NCI-H510A (cell line): ENCODE measurements around the gene AKAP7.

ENCODE experiments used
- DNase-seq: peaks from one replicate; lab custom pipeline; 2025; lab: John Stamatoyannopoulos, UW

The AKAP7 gene

DNA sequence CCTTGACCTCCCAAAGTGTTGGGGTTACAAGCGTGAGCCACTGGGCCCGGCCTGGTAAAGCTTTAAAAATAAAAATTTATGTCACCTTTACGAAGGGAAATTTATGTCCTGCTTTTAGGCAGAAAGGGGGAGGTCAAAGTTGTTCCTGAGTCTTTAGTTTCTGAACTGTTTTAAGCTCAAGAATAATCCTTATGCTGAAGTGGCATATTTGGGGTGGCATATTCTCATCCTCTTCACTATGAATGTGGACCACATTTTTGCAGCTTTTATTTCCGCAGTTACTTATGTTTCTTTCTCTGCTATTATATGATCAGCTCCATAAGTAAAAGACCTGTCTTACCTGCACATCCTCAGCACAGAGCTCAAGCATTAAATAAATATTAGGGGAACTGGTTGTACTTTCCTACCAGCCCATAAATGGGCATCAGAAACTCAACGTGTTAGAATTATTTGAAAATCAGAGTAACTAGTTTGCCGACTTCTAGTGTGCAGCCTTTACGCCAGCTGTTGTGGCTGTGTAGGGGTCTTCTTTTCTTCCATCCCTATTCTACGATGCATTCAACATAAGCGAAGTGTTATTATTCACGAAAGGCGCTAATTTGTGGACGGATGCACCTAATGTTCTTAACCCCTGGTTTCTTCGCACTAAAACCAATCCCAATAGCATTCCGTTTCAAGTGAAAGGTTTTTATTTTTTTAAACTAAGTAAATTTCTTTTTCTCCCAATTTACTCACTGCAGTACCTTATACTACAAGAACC, 867 bp upstream of the AKAP7 start:
- DNase-seq, result no peak

DNA sequence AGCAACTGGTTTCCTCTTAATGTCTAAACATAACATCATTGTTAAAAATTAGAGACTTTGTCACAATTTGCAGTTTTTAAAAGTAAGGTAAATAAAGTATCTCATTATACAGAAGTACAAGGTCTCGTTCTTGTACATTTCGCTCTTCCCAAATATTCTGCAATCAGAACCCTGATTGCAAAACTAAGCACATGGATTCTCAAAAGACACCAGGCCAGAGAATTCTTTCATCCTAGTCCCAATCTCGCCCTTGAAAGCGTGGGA, 355 bp upstream of the AKAP7 start:
- DNase-seq, result no peak

DNA sequence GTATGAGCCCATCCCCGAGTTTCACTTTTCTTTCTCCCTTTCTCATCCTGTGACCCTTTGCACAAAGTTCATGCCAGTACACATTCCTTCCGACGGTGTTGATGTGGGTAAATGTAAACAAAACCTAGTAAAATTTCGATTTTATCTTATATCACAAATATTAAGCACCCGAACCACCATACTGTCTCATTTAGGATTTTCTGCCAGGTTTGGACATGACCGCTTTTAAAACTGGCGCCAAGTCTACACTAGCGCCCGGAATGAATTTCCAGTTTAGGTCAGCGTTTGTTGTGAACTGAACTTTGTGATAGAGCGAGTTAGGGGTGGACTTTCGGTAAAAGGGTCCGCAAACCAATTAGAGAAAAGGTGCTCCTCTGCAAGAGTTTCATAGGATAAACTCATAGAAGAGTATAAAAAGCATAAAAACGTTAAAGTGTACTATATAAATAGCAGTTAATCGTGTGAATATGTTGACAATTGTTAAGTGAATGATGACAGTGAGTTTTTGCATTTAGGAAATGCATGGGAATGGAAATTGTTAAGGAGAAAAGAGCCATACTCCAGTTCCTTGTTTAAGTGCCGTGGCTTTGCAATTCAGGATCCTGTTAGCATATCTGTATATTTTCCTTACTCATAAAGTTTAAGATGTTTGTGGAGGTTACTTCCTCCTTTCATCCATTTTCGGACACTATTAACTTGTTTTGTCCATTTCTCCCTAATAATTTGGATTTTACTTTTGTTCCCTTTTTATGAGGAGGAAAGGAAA, 937 bp downstream of the AKAP7 start:
- no peak for DNase-seq

DNA sequence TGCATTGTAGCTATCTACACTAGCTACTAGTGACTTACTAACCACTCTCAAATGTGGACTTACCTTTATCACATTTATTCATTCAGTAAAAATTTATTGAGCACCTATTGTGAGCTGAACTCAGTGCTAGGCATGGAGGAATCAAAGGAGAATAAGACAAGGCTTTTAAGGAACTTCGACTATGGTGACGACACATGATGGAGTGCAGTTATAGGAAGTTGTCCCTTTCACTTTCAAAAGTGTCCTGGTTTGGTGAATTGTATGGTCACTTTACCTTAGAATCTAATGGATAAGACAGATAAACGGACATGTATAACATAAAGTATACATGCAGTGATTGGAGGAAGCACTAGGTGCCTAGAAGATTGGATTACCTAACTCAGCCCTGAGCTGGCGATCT, 4.3 kb downstream of the AKAP7 start:
- no peak for DNase-seq

DNA sequence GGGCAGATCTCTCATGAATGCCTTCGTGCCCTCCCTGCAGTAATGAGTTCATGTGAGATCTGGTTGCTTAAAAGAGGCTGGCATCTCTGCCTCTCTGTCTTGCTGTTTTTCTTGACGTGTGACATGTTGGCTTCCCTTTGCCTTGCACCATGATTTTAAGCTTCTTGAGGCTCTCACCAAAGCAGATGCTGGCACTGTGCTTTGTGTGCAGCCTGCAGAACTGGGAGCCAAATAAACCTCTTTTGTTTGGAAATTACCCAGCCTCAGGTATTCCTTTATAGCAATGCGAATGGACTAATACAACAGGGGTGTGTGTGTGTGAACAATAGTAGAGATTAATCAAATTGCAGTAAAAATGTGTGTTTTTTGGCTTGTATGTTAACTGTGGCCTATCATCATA, 8.1 kb downstream of the AKAP7 start:
- DNase-seq, result no peak

DNA sequence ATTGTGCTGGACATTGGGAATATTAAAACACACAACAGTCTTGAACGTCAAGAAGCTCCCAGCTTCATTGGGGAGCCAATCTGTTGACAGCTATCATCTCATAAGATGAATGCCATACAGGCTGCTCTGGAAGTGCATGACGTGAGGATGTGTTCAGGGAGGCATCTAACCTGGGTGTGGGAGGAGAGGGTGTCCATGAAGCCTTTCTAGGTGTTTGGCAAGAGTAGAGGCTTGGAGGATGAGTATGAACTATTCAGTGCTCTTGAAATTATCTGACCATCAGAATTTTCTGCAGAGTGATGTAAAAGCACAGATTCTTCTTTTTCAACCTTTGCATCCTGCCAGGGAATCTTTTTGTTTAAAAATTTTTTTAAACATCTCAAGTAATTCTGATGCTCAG, 11.6 kb downstream of the AKAP7 start:
- DNase-seq, result no peak

DNA sequence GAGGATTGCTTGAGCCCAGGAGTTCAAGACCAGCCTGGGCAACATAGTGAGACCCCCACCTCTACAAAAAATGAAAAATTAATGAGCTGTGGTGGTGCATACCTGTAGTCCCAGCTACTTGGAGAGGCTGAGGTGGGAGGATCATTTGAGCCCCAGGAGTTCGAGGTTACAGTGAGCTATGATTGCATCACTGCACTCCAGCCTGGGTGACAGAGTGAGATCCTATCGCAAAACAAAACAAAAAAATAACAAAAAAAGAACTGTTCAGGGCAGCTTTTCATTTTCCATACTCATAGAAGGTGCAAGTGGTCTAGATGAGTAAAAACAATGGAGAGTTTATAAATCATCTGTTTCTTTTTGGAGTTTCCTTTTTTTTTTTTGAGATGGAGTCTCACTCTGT, 21.1 kb downstream of the AKAP7 start:
- no peak for DNase-seq

DNA sequence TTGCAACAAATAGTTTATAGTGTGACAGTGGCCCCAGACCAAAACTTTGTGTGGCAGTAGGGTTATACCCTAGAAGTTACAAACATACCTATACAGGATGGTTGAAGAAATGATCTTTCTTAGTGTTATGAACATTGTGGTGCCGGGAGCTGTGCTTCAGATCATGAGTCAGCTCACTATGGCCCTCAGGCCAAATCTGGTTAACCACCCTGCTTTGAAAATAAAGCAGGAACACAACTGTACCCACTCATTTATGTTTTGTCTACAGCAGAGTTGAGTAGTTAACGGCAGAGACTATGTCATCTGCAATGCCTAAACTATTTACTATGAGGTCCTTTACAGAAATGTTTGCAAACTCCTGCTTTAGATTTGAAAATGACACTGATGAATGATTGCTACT, 24.3 kb downstream of the AKAP7 start:
- DNase-seq, result no peak

DNA sequence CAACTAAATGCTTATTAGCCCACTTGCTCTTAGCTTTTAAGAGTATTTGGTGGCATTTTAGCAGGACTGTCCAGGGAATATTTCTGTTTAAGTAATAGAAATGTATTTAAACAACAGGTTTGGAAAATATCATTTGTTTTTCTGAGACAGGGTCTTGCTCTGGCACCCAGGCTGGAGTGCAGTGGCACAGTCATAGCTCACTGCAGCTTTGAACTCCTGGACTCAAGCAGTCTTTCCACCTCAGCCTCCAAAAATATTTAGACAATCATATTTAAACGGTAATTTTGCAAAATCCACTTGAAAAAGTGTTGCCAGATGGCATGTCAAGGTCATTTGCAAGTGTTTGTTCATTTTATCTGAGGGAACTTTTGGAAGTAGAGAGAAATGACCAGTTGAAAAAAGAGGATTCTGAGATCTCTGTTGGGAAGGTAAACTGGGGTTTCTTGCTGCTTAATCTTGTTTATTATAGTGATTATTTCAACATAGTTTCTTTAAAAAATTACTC, 25.0 kb downstream of the AKAP7 start:
- DNase-seq, result no peak

DNA sequence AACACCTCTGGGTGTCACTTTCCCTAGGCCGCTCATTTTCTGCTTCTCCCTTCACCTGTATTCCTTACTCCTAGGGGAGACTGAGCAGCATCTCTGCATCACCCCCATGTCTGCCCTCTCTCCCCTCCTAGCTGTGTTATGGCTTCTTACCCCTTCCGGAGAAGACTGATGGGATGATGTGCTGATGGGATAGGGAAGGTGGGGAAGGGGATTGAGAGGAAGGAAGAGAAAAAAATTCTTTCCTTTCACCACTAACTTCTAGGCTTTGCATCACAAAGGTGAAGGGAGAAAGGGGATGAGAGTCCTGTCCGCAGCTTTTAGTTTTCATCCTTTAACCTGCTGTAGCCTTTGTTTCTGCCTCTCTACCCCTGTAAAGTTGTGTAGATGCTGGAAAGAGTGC, 26.7 kb downstream of the AKAP7 start:
- no peak for DNase-seq

DNA sequence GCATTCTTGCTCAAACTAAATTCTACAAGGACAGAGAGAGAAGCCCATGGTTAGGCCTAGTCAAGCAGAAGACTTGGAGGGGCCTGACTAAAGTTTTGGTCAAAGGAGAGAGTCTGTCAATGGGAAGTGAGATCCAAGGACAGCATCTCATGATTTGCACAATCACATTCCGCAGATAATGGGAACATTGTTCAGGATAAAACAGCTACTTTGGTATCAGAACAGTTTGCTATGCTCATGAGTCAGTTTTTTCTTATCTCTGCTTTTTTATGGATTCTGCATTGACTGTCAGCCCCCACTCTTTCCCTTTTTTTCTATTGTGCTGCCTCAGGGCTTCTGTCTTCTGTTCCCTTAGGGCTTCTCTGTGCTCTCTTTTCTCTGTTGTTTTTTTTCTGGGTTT, 28.6 kb downstream of the AKAP7 start:
- DNase-seq, result no peak

DNA sequence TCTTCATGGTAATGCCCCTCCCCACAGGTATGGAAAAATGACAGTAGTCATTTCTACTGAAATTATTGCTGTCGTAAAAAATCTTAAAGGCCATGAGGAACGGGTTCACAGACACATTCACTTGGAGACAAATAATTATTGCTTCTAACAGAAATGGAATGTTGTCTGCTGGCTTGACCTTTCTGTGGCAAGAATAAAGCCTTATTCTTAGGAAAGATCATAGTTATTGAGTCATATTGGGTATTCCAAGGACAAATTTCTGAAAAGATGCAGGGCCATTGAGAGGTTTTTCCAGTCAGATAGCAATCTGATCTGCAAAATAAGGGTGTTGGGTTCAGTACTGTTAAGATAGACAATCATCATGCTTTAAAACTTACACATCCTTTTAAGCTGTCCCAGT, 29.2 kb downstream of the AKAP7 start:
- no peak for DNase-seq

DNA sequence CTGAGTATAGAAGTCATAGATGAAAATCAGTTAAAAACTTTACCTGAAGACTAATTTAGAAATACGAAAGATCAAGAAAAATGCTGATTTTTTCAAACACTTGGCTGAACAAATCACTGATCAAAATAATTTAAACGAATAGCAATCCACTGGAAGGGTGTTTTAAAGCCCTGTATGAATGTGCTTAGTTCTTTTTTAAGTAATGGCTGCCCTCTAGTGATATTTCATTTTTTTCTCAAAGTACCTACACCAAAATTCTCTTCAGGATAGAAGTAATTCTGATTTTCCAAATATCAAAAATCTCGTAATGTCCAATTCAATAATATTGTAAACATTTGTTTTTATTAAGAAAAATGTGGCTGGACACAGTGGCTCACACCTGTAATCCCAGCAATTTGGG, 32.5 kb downstream of the AKAP7 start:
- DNase-seq, result no peak

DNA sequence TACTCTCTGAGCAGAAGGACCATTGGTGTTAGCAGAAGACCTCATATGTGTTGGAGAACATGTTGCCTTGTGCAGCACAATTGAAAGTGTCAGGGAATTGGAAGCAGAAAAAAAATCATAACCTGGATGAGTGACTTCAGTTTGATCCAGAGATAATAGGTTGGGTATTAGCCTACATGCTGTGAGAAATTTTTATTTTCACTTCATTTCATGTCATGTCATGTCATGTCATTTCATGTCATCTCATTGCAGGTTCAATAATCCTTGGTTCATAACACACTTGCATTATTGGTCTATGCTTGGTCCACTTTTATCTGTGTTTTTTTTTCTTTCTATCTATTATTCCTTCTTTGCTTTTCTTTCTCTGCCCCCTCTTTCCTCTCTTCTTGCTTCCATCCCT, 34.3 kb downstream of the AKAP7 start:
- DNase-seq, result no peak

DNA sequence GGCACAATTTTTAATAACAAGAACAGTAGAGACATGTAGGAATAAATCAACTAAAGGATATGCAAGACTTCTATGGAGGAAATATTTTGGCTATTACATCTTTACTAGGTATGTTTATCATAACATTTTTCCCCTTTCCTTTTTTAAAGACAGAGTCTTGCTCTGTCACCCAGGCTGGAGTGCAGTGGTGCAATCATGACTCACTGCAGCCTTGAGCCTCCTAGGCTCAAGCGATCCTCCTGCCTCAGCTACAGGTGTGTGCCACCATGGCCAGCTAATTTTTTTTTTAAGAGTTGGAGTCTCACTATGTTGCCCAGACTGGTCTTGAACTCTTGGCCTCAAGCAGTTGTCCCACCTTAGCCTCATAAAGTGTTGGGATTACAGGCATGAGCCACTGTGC, 37.0 kb downstream of the AKAP7 start:
- DNase-seq, result no peak

DNA sequence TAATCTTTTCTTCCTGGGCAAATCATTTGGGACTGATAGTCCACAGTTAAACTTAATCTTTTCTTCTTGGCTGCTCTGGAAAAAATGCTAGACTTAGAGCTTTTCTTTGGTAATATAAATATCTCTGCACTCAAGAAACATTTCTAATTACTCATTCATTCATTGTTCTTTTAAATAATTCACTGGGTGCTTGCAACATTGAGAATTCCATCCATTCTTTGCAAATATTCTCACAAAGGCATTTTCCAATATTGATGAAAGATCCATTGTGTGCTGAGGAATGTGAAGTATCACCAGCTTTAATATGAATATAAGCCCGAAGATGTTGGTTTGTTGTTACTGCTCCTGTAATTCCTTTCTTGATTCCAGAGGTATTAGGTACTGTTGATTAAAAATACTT, 38.4 kb downstream of the AKAP7 start:
- DNase-seq, result no peak

DNA sequence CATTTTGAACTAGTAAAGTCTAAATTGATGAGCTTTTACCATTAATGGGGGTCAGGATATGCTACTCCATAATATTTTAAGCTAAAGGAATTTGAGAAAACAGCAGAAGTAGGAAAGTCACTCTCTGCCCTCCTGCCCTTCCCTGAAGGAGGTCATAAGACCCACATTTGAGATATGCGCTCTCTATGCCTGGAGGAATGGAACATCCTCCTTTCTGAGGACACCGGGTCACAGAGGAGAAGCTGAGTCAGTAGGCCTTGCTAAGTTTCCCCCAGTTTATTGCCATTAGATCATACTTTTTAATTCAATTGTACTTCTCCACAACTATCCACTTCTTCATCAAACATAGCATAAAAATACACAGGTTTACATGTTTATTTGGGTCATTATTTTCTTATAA, 40.3 kb downstream of the AKAP7 start:
- no peak for DNase-seq

DNA sequence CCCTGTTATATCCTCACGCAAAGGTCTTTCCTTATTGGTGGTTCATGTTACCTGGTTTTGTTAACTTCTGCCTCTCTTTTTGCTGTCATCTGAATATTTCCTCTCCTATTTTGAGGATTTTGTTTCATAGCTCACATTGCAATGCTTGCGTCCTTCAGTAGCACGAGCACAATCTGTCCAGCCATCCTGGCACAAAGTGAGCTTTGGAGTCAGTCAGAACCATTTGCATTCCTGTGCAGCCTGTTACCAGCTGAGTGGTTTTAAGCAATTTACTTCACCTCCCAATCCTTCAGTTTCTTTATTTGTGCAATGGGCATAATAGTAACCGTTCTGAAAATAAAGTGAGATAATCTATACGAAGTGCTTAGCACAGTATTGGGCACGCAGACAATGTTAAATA, 42.7 kb downstream of the AKAP7 start:
- no peak for DNase-seq

DNA sequence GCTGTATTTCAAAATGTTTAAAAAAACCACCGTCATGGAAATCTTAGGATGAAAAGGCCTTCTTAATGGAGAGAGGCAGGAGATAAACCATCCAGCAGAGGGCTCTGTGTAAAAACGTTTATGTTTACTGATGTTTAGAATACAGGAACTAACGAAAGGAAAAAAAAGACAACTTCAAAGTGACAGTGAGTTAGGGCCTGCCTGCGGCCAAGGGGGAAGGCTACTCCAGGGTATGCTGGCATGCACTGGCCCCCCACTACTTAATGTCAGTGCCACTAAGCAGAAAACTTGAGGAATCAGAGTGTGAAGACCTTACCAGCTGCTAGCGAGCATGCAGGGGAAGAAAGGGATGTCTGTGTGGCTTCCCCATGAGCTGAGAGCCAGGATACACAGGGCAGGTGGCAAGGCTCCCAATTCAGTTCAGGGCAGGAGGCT, 47.7 kb downstream of the AKAP7 start:
- DNase-seq, result no peak

DNA sequence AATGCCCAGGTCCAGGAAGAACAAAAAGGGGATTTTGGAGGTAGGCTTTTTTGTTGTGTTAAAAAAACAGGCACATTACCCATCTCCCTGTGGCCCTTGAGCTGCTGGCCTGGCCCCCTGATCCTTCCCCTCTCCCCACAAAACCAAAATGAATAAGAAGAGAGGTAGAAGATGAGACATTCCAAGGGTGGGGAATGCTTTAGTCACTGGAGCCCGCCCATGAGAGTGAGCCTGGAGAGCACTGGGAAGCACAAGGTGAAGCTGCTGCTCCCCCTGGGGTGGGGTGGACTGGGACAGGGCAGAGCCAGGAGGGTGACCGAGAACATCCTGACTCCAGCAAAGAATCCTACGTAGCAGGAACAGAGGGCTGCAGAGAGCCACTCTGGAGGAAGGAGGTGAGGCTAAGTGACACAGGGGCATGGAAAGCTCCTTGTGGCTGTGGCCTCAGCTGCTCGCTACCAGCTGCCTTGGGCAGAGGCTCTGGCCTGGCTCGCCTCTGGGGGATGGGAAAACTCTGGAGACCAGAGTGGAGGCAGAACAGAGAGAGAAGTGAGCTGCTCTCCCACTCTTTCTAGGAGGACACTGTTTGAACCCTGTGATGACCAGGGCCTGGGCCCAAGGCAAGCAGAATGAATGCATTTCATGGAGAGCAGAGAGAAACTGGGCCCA, 48.3 kb downstream of the AKAP7 start:
- no peak for DNase-seq

DNA sequence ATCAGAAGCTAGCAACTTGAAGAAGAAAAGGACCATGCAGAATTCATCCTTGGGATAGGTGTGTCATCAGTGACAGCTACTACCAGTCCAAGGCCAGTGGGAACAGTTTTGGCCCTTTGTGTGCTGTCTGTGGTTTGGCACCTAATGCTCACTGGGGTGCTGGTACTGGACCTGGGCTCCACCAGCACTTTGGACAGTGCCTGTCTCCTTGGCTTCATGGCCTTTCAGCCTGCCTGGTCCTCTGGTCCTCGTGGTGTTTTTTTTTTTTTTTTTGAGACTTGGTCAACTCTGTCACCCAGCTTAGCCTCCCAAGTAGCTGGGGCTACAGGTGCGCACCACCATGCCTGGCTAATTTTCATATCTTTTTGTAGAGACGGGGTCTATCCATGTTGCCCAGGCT, 56.3 kb downstream of the AKAP7 start:
- no peak for DNase-seq

DNA sequence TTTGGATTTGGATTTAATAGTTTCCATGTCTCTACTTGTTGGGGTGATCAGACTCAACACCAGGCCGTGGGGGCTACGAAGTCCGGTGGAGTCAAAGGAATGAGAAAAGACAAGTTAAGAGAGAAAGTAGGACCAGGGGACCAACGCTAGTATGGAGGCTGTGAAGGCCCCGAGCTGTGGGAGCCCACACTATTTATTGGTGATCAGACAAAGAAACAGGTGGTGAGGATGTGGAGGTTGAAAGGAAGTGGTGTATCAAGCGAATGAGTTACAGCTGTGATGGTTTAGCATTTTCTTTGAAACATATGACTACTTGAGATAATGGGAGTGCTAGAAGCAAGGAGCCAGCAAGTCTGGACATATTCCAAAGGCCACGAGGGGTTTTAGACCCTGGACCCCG, 62.4 kb downstream of the AKAP7 start:
- no peak for DNase-seq

DNA sequence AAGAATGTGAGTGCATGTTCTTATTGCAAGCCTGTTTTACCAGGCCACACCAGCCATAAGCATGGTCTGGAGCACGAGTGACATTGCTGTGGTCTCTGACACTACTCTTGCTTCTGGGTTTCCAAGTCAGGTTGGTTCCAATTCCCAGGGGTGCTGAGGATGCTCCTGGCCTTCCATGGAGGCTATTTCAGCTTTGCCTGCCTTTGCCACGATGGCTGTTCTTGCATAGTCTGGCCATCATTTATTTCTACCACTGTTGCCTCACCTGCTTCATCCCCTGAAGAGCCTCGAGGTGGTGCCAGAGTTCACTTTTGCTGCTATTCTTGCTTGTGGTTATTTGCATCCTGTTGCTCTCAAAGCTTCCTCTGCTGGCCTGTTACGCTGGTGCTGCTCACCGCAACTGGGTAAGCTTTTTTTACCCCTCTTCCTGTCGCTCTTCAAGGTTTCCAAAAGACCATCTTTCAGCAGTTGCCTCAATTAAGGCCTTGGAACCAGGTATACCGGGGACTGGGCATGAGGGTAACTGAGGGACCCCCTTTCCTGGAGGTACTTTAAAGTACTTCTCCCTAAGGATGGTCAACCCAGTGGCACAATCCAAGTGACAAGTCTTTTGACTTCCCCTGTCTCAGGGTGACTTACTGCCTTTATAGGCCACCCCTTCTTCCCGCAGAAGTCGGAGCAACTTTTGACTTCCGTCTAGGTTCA, 64.5 kb downstream of the AKAP7 start:
- DNase-seq, result no peak
